Measurements from ENCODE around the gene HES3.

HES3 gene

DNA sequence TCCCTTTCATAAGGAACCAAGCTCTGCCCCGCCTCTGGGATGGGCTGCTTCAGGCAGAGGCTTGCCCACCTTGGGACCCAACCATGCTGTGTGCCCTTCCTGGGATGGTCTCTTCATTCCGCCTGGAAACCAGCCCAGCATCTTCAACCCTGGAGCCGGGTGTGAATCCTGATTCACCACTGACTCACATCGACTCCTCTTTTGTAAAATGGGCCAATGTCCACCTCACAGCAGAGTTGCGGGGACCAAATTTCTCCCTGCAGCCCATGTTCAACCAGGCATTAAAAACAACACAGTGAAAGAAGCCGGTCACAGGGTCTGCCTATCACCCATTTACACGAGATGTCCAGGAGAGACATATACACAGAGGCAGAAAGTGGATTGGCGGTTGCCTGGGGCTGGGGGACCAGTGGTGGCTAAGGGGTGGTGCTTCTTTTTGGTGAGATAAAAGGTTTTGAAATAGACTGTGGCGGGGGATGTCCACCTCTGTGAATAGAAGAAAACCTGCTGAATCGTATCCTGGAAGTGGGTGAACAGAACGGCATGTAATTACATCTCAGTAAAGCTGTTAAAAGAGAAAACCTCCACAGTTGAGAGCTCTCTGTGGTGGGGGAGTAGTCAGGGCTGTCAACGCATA is 23.8 kb downstream of the HES3 start:
- no peak overlapping the region for H3K4me3 ChIP-seq (ENCODE audit: low read depth, low read length)
- DNase-seq (ENCODE audit: low read depth), result no peak
- TF ChIP-seq, protein P1, sequence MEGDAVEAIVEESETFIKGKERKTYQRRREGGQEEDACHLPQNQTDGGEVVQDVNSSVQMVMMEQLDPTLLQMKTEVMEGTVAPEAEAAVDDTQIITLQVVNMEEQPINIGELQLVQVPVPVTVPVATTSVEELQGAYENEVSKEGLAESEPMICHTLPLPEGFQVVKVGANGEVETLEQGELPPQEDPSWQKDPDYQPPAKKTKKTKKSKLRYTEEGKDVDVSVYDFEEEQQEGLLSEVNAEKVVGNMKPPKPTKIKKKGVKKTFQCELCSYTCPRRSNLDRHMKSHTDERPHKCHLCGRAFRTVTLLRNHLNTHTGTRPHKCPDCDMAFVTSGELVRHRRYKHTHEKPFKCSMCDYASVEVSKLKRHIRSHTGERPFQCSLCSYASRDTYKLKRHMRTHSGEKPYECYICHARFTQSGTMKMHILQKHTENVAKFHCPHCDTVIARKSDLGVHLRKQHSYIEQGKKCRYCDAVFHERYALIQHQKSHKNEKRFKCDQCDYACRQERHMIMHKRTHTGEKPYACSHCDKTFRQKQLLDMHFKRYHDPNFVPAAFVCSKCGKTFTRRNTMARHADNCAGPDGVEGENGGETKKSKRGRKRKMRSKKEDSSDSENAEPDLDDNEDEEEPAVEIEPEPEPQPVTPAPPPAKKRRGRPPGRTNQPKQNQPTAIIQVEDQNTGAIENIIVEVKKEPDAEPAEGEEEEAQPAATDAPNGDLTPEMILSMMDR (IDR thresholded peaks at IDR 0.05; ENCODE audit: low read depth, low read length, missing control alignments), result no peak

GRCh38 chr1:6268415-6268814 is 24.4 kb downstream of the HES3 start:
- no peak overlapping the region for H3K4me3 ChIP-seq (ENCODE audit: low read depth, low read length)
- TF ChIP-seq, protein P1 (IDR thresholded peaks at IDR 0.05; ENCODE audit: low read depth, low read length, missing control alignments), result no peak
- DNase-seq (ENCODE audit: low read depth), result no peak

GRCh38 chr1:6269296-6269695 is 25.3 kb downstream of the HES3 start:
- TF ChIP-seq, protein P1 (IDR thresholded peaks at IDR 0.05; ENCODE audit: low read depth, low read length, missing control alignments), result no peak
- no peak overlapping the region for H3K4me3 ChIP-seq (ENCODE audit: low read depth, low read length)
- no peak for DNase-seq (ENCODE audit: low read depth)

- TF ChIP-seq, protein P1 (IDR thresholded peaks at IDR 0.05; ENCODE audit: low read depth, low read length, missing control alignments), result no peak
- DNase-seq (ENCODE audit: low read depth), result no peak
- no peak overlapping the region for H3K4me3 ChIP-seq (ENCODE audit: low read depth, low read length)
Measured at GRCh38 chr1:6269720-6270400, 25.9 kb downstream of the HES3 start.

DNA sequence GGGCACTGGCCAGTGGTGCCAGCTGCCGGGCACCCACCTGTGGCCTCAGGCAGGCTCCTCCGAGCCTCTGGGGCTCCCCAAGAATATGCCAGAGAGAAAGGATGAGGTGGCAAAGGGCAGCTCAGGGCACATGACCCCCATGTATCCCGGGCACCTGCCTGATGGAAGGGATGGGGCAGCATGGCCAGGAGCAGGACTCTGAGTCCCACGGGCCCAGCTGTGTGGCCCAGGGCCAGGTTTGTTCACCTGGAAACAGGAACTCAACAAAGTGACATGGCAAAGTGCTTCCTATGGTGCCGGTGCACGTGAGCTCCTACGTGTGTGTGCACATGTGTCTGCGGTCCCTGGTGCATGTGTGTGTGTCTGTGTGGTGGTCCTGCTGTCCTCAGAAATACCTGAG is 26.4 kb downstream of the HES3 start:
- DNase-seq (ENCODE audit: low read depth), result no peak
- TF ChIP-seq, protein P1 (IDR thresholded peaks at IDR 0.05; ENCODE audit: low read depth, low read length, missing control alignments), result no peak
- H3K4me3 ChIP-seq (ENCODE audit: low read depth, low read length), result no peak overlapping the region

GRCh38 chr1:6271006-6271405 is 27.0 kb downstream of the HES3 start:
- DNase-seq (ENCODE audit: low read depth), result no peak
- H3K4me3 ChIP-seq (ENCODE audit: low read depth, low read length), result no peak overlapping the region
- TF ChIP-seq, protein P1 (IDR thresholded peaks at IDR 0.05; ENCODE audit: low read depth, low read length, missing control alignments), result no peak

GRCh38 chr1:6271554-6271953 is 27.6 kb downstream of the HES3 start:
- TF ChIP-seq, protein P1 (IDR thresholded peaks at IDR 0.05; ENCODE audit: low read depth, low read length, missing control alignments), result no peak
- no peak for DNase-seq (ENCODE audit: low read depth)

More at GRCh38 chr1:6271554-6271953, 27.6 kb downstream of the HES3 start:
- no peak overlapping the region for H3K4me3 ChIP-seq (ENCODE audit: low read depth, low read length)

Data from GM12864 (cell line).